NCI-H2196 (cell line): ENCODE measurements around the gene PLPPR2.
"Not testable (repeated sequence)": the region's sequence is repeated elsewhere in the genome, so short reads cannot be mapped to it uniquely, and the experiment has no call there.

Experiments
- DNase-seq: peaks from one replicate; lab custom pipeline; 2025; ENCODE audit not compliant: unreplicated experiment; lab: John Stamatoyannopoulos, UW

Gene PLPPR2

GRCh38 chr19:11370744-11371143 lies 15.5 kb downstream of the PLPPR2 start:
- DNase-seq = no peak

- DNase-seq = peak; percentile 89
Measured at GRCh38 chr19:11373166-11373884, 18.1 kb downstream of the PLPPR2 start.

GRCh38 chr19:11373885-11374432 lies 18.7 kb downstream of the PLPPR2 start:
- no peak for DNase-seq

- DNase-seq = peak; percentile 99
Measured at GRCh38 chr19:11374433-11375142, 19.4 kb downstream of the PLPPR2 start, which contains the start of gene SWSAP1. Gene SWSAP1, plus strand, starts transcription at chr19:11374666. Its CDS starts 15 bp downstream, at chr19:11374681.

GRCh38 chr19:11375143-11375948 lies 20.1 kb downstream of the PLPPR2 start:
- peak; percentile 58 for DNase-seq

GRCh38 chr19:11377237-11377636 lies 22.0 kb downstream of the PLPPR2 start:
- no peak for DNase-seq

GRCh38 chr19:11377756-11378155 lies 22.5 kb downstream of the PLPPR2 start:
- no peak for DNase-seq

GRCh38 chr19:11378319-11379189 lies 23.3 kb downstream of the PLPPR2 start:
- peak; percentile 49 for DNase-seq

GRCh38 chr19:11379269-11379845 lies 24.1 kb downstream of the PLPPR2 start:
- DNase-seq = not testable (repeated sequence)

- no peak for DNase-seq
Measured at GRCh38 chr19:11379857-11380350, 24.7 kb downstream of the PLPPR2 start.

GRCh38 chr19:11380653-11381537 lies 25.7 kb downstream of the PLPPR2 start:
- peak; percentile 97 for DNase-seq

GRCh38 chr19:11382898-11383705 lies 27.9 kb downstream of the PLPPR2 start:
- DNase-seq = peak; percentile 76

GRCh38 chr19:11383706-11384048 lies 28.4 kb downstream of the PLPPR2 start:
- no peak for DNase-seq

- DNase-seq = no peak
Measured at GRCh38 chr19:11384778-11385129, 29.5 kb downstream of the PLPPR2 start.

- DNase-seq = no peak
Measured at GRCh38 chr19:11387162-11388034, 32.2 kb downstream of the PLPPR2 start.

- no peak for DNase-seq
Measured at GRCh38 chr19:11390359-11390758, 35.1 kb downstream of the PLPPR2 start.
